Activated B cell treated with CpG ODN at 0.5 μM for 24 hours (primary cell): ENCODE results near the gene PPEF1. TPM values are rescaled to one million over a fixed set of nuclear protein-coding genes. Genes with fewer than 3 reads are reported as not detected.
"Not testable (repeated sequence)": the region's sequence is repeated elsewhere in the genome, so short reads cannot be mapped to it uniquely, and the experiment has no call there.

Experiments used
- ATAC-seq: fragments of 200-7000 bp; cut with Tn5 transposase; one replicate; pipeline ENCODE4 v1.10.0; 2021; ENCODE audit warnings: low read depth, mild to moderate bottlenecking, moderate library complexity
- CTCF ChIA-PET: fragments of 350-600 bp; sonication (Branson Sonifier 250); formaldehyde crosslinking; loops from one replicate; lab custom pipeline; 2021; ENCODE audit warnings: antibody characterized with exemption; lab: Charles Lee
- POLR2A ChIA-PET: fragments of 350-600 bp; sonication (Branson Sonifier 250); formaldehyde crosslinking; loops from one replicate; lab custom pipeline; 2021; ENCODE audit warnings: antibody characterized with exemption; lab: Charles Lee
- DNase-seq: peaks from one replicate; pipeline ENCODE4 v3.0.0; 2022
- H3K27ac Mint-ChIP-seq: one replicate; pipeline ENCODE4 v1.8.0; 2020; ENCODE audit warnings: mixed read lengths
- H3K27me3 Mint-ChIP-seq: one replicate; pipeline ENCODE4 v1.8.0; 2021; ENCODE audit warnings: mixed read lengths
- H3K36me3 Mint-ChIP-seq: one replicate; pipeline ENCODE4 v1.8.0; 2021; ENCODE audit warnings: low read depth, mixed read lengths
- H3K4me1 Mint-ChIP-seq: one replicate; pipeline ENCODE4 v1.8.0; 2021; ENCODE audit warnings: mixed read lengths
- H3K4me3 Mint-ChIP-seq: one replicate; pipeline ENCODE4 v1.8.0; 2020; ENCODE audit warnings: mild to moderate bottlenecking, mixed read lengths
- H3K9me3 Mint-ChIP-seq: one replicate; pipeline ENCODE4 v1.8.0; 2020; ENCODE audit warnings: mixed read lengths
- intact Hi-C: fragments of 100-400 bp; cut with micrococcal nuclease; formaldehyde crosslinking; loops from one replicate; pipeline ENCODE4 v1.15.1; 2024
- total RNA-seq: library from RNA; stranded (reverse); gene quantifications from 2 replicates; pipeline ENCODE4 v1.2.3, GENCODE V29; 2022
- TF ChIP-seq, protein P1 (sequence below): fragments of 200-600 bp; IDR thresholded peaks from one replicate; pipeline ENCODE4 v1.8.0; 2022; ENCODE audit warnings: antibody characterized with exemption, mild to moderate bottlenecking

The PPEF1 gene
- total RNA-seq, 1 donor from 2014 or later: not detected

DNA sequence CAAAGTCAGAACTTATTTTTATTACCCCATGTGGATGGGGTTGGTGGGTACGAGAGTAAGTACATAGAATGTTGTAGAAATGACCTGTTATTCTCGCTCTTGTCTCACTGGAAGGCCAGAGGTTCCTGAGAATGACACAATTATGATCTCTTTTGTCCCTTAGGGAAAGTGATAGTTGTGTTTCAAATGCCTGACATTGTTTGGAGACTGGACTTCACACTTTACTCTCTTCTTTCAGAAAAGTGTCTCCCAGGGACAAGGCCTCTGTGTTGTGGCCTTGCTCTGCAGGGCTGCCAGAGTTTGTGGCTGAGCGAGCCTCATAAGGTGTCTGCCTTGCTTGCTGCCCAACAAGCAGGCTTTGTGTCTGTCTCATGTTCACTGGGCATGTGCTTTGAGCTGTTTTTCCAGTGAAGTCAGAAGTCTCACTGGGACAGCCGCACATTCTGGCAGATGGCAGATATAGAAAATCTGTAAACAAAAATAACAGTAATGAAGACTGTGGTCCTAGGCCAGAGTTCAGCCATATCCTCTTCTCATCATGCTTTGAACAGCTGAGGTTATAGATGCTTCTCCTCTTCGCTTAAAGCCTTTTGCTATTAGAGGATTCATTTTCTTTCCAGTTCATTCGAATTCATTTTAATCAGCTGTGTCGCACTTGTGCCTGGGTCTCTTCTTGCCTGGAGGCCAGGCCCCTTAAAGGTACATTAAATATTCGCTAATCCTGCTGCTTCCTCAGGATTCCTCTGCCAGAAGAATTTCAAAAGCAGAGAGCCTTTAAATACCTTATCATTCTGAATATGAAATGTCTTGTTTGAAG lies 14.4 kb downstream of the PPEF1 start:
- no peaks in the 10 kb centered on the region for H3K9me3 Mint-ChIP-seq
- TF ChIP-seq, protein P1, sequence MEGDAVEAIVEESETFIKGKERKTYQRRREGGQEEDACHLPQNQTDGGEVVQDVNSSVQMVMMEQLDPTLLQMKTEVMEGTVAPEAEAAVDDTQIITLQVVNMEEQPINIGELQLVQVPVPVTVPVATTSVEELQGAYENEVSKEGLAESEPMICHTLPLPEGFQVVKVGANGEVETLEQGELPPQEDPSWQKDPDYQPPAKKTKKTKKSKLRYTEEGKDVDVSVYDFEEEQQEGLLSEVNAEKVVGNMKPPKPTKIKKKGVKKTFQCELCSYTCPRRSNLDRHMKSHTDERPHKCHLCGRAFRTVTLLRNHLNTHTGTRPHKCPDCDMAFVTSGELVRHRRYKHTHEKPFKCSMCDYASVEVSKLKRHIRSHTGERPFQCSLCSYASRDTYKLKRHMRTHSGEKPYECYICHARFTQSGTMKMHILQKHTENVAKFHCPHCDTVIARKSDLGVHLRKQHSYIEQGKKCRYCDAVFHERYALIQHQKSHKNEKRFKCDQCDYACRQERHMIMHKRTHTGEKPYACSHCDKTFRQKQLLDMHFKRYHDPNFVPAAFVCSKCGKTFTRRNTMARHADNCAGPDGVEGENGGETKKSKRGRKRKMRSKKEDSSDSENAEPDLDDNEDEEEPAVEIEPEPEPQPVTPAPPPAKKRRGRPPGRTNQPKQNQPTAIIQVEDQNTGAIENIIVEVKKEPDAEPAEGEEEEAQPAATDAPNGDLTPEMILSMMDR: no peak
- DNase-seq: no peak
- H3K4me3 Mint-ChIP-seq: no peak overlapping the region
- no peaks in the 10 kb centered on the region for H3K36me3 Mint-ChIP-seq
- H3K4me1 Mint-ChIP-seq: peaks cover 4% of the 10 kb centered on the region
- intact Hi-C loops: no loop called here
- ATAC-seq: no peak
- ChIA-PET POLR2A (no interaction called here), CTCF (no interaction called here)
- H3K27ac Mint-ChIP-seq: no peak overlapping the region
- H3K27me3 Mint-ChIP-seq: no peaks in the 10 kb centered on the region

DNA sequence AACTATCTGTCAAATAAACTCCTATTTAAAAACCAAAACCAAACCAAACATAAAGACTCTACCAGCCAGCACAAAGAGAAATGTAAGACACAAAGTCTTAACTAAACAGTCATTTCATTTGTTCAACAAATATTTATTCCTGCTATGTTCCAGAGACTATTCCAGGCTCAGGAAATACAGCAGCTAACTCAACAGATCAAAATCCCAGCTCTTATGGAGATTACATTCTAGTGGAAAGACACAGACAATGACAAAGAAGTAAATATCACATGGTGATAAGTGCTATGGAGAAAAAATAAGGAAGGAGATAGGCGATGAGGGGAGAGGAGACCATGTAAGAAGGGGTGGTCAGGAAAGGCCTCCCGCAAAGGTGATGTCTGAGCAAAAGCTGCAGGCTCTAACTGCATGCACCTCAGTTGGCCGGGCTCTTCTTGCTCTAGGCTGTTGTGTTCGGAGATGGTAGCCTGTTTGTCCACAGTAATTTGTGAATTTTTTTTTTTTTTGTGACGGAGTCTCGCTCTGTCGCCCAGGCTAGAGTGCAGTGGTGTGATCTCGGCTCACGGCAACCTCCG lies 15.1 kb downstream of the PPEF1 start:
- H3K27me3 Mint-ChIP-seq: no peaks in the 10 kb centered on the region
- no peaks in the 10 kb centered on the region for H3K36me3 Mint-ChIP-seq
- ChIA-PET POLR2A (no interaction called here), CTCF (no interaction called here)
- no peaks in the 10 kb centered on the region for H3K9me3 Mint-ChIP-seq
- intact Hi-C loops: no loop called here
- H3K4me3 Mint-ChIP-seq: no peak overlapping the region
- TF ChIP-seq, protein P1: no peak
- H3K27ac Mint-ChIP-seq: no peak overlapping the region
- no peak for DNase-seq
- H3K4me1 Mint-ChIP-seq: peaks cover 4% of the 10 kb centered on the region
- ATAC-seq: no peak

DNA sequence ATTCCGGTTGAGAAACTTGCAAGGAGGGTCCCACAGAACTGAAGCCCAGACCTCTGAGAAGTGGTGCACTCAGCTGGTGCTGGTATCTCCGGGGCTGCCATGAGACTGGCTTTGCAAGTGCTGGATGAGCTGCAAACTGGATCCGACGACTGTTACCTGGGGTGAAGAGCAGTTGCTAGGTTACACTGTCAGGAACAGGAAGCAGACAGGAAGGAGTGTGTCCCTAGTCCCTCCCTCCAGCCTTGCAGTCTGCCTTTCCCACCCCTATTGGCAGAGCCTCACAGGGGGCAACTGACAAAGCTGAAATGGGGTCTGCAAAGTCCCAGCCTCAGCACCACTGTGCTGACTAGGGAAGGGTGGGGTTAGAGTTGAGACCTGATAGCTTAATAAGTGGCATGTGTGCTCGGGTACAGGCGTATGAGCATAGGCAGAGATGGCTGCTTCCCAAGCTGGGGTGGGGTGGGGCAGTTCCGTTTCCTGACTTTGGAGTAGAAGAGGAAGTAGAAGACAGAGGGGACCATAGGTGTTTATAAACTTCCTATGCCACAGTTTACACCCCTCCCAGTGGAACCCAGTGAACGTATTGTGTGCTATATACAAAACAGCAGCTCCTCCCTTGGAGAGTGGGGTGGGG lies 18.0 kb downstream of the PPEF1 start:
- ATAC-seq: no peak
- TF ChIP-seq, protein P1: no peak
- H3K9me3 Mint-ChIP-seq: no peaks in the 10 kb centered on the region
- H3K4me3 Mint-ChIP-seq: no peak overlapping the region
- no peak overlapping the region for H3K27ac Mint-ChIP-seq
- intact Hi-C loops: no loop called here
- no peaks in the 10 kb centered on the region for H3K36me3 Mint-ChIP-seq
- ChIA-PET POLR2A (no interaction called here), CTCF (no interaction called here)
- H3K4me1 Mint-ChIP-seq: peaks cover 4% of the 10 kb centered on the region
- H3K27me3 Mint-ChIP-seq: no peaks in the 10 kb centered on the region
- DNase-seq: no peak

DNA sequence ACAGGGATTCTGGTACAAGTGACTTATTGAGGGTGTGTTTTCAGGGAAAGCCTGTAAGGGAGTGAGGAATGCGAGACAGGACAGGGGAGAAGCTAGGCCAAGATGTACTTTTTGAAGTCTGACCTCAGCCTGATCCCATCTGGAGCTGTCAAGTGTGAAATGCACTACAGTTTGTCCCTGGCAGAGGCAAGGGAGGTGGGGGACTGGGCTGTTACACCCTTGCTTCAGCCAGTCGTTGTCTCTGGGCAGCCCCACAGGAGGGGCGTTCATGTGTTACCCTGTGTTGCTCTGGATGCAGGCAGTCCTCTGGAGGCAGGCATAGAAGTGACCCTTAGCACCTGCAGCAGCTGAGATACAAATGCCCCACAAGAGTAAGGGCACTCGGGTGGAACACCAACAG lies 25.8 kb downstream of the PPEF1 start:
- POLR2A ChIA-PET: no interaction called here

DNA sequence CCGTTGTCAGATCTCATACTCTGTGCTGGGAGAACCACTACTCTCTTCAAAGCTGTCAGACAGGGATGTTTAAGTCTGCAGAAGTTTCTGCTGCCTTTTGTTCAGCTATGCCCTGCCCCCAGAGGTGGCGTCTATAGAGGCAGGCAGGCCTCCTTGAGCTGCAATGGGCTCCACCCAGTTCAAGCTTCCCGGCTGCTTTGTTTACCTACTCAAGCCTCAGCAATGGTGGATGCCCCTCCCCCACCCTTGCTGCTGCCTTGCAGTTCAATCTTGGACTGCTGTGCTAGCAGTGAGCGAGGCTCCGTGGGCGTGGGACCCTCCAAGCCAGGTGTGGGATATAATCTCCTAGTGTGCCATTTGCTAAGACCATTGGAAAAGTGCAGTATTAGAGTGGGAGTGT lies 32.2 kb downstream of the PPEF1 start:
- H3K27me3 Mint-ChIP-seq, H3K27ac Mint-ChIP-seq, H3K36me3 Mint-ChIP-seq, POLR2A ChIA-PET, ATAC-seq, CTCF ChIA-PET, H3K4me3 Mint-ChIP-seq, DNase-seq, intact Hi-C loops, H3K4me1 Mint-ChIP-seq, H3K9me3 Mint-ChIP-seq: not testable (repeated sequence)

More for the DNA sequence above, 25.8 kb downstream of the PPEF1 start:
- Mint-ChIP-seq H3K27ac (no peak overlapping the region), H3K9me3 (no peaks in the 10 kb centered on the region), H3K4me1 (no peaks in the 10 kb centered on the region), H3K4me3 (no peak overlapping the region), H3K27me3 (no peaks in the 10 kb centered on the region), H3K36me3 (no peaks in the 10 kb centered on the region)
- CTCF ChIA-PET: no interaction called here
- TF ChIP-seq, protein P1: no peak
- intact Hi-C loops: no loop called here
- ATAC-seq (no peak), DNase-seq (no peak)
